Prostate gland (tissue), 2 donors: ENCODE measurements around the gene GNGT2. TPM values are rescaled to one million over a fixed set of nuclear protein-coding genes. Genes with fewer than 3 reads are reported as not detected.

Experiments
- DNase-seq: peaks from one replicate; pipeline ENCODE4 v3.0.0-alpha.2; 2019; ENCODE audit warnings: low spot score
- H3K27ac ChIP-seq, 2 donors: fragments of 200-600 bp; sonication (generic); 2 replicates each; pipeline ENCODE4 v1.5.1; 2017 to 2019
- H3K27me3 ChIP-seq: fragments of 200-600 bp; sonication (generic); replicated peaks from 2 replicates; pipeline ENCODE4 v1.5.1; 2019; ENCODE audit not compliant: insufficient read depth
- H3K36me3 ChIP-seq, 2 donors: fragments of 200-600 bp; sonication (generic); 1 replicate in 1 of 2; 2 replicates in 1 of 2; pipeline versions ENCODE4 v1.5.1 to v1.8.1; 2017 to 2019
- H3K4me1 ChIP-seq: fragments of 200-600 bp; sonication (generic); replicated peaks from 2 replicates; pipeline ENCODE4 v1.5.1; 2019
- H3K4me3 ChIP-seq, 2 donors: fragments of 200-600 bp; sonication (generic); 2 replicates each; pipeline ENCODE4 v1.5.1; 2017 to 2019
- H3K9me3 ChIP-seq: fragments of 200-600 bp; sonication (generic); 2 replicates; pipeline ENCODE4 v1.5.1; 2017
- POLR2A ChIP-seq: fragments of 450-650 bp; IDR thresholded peaks from one replicate; pipeline ENCODE4 v1.6.1; 2016; ENCODE audit warnings: antibody characterized with exemption, mild to moderate bottlenecking
- POLR2AphosphoS5 ChIP-seq: sonication (generic); formaldehyde crosslinking; IDR thresholded peaks from one replicate; pipeline ENCODE4 v1.6.1; 2017; ENCODE audit warnings: antibody characterized with exemption
- WGBS: methylation state at CpG from one replicate; pipeline ENCODE4 v1.1.5; 2018; 5-methylcytosine and 5-hydroxymethylcytosine counted together
- intact Hi-C: fragments of 100-400 bp; cut with DNase I; formaldehyde crosslinking; loops from one replicate; pipeline ENCODE4 v1.14.2; 2022
- total RNA-seq, 2 donors: library from RNA; depleted of rRNA; stranded (reverse); fragments of >200 nt; gene quantifications; one replicate each; pipeline ENCODE4 v1.1.0, GENCODE V29; 2016
- TF ChIP-seq, protein P1 (sequence below), 4 experiments: fragments of 200-600 bp in 2 of 4; fragments of 450-650 bp in 2 of 4; sonication (generic) in 2 of 4; IDR thresholded peaks; 1 replicate in 3 of 4; 2 replicates in 1 of 4; pipeline ENCODE4 v1.5.1; 2016 to 2019; ENCODE audit warnings: antibody characterized with exemption in 4 of 4, mild to moderate bottlenecking in 2 of 4, moderate library complexity in 2 of 4

The GNGT2 gene
- total RNA-seq, 2 donors from 2014 or later, result 3.1 TPM; not detected in 1

DNA sequence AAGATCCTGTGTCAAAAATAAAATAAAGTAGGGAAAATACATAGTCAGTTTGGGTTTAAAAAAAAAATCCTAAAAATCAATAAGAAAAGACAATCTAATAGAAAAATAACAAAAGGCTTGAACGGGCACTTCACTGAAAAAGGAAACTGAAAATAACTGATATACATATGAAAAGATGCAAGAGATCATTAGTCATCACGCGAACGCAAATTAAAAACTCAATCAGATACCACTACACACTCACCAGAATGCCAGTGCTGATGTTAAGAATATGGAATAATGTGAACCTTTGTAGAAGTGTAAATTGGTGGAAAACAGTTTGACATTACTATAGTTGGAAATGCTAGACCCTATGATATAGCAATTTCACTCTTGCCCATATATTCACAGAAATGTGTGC lies 14.6 kb downstream of the GNGT2 start:
- H3K36me3 ChIP-seq, result no peaks in the 10 kb centered on the region
- no peak overlapping the region for H3K4me3 ChIP-seq
- H3K4me1 ChIP-seq, result no peaks in the 10 kb centered on the region
- intact Hi-C loops, result loop anchor here (10.0 kb wide), 2 partner anchors 199 to 1351 kb away; partner anchors contain the start of gene SCRN2
- WGBS, result 77% methylated on average over 4 of the region's 4 CpGs
- H3K27me3 ChIP-seq, result no peaks in the 10 kb centered on the region
- TF ChIP-seq POLR2A (no peak), POLR2AphosphoS5 (no peak)
- TF ChIP-seq, protein P1, sequence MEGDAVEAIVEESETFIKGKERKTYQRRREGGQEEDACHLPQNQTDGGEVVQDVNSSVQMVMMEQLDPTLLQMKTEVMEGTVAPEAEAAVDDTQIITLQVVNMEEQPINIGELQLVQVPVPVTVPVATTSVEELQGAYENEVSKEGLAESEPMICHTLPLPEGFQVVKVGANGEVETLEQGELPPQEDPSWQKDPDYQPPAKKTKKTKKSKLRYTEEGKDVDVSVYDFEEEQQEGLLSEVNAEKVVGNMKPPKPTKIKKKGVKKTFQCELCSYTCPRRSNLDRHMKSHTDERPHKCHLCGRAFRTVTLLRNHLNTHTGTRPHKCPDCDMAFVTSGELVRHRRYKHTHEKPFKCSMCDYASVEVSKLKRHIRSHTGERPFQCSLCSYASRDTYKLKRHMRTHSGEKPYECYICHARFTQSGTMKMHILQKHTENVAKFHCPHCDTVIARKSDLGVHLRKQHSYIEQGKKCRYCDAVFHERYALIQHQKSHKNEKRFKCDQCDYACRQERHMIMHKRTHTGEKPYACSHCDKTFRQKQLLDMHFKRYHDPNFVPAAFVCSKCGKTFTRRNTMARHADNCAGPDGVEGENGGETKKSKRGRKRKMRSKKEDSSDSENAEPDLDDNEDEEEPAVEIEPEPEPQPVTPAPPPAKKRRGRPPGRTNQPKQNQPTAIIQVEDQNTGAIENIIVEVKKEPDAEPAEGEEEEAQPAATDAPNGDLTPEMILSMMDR (IDR thresholded peaks at IDR 0.05), result no peak
- H3K9me3 ChIP-seq, result no peaks in the 10 kb centered on the region
- DNase-seq, result no peak
- no peak overlapping the region for H3K27ac ChIP-seq

DNA sequence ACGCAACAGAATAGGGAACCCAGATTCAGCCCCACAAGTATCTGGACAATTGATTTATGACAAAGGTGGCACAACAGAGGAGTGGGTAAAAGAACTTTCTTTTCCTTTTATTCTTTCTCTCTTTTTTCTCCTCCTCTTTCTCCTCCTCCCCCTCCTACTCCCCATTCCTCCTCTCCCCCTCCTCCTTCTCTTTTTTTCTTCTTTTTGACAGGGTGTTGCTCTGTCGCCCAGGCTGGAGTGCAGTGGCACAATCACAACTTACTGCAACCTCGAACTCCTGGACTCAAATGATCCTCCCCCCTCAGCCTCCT lies 16.1 kb downstream of the GNGT2 start:
- H3K4me1 ChIP-seq, result no peaks in the 10 kb centered on the region
- no peaks in the 10 kb centered on the region for H3K36me3 ChIP-seq
- H3K27ac ChIP-seq, result peak overlapping the region in 1 of 2 donors; percentile 95
- no peaks in the 10 kb centered on the region for H3K9me3 ChIP-seq
- 42% methylated on average over 3 of the region's 3 CpGs for WGBS
- intact Hi-C loops, result loop anchor here (10.0 kb wide), 2 partner anchors 201 to 1349 kb away; partner anchors contain the start of gene SCRN2
- TF ChIP-seq, protein P1 (IDR thresholded peaks at IDR 0.05), result no peak
- TF ChIP-seq POLR2AphosphoS5 (no peak), POLR2A (no peak)
- no peak for DNase-seq
- no peaks in the 10 kb centered on the region for H3K27me3 ChIP-seq
- H3K4me3 ChIP-seq, result no peak overlapping the region

DNA sequence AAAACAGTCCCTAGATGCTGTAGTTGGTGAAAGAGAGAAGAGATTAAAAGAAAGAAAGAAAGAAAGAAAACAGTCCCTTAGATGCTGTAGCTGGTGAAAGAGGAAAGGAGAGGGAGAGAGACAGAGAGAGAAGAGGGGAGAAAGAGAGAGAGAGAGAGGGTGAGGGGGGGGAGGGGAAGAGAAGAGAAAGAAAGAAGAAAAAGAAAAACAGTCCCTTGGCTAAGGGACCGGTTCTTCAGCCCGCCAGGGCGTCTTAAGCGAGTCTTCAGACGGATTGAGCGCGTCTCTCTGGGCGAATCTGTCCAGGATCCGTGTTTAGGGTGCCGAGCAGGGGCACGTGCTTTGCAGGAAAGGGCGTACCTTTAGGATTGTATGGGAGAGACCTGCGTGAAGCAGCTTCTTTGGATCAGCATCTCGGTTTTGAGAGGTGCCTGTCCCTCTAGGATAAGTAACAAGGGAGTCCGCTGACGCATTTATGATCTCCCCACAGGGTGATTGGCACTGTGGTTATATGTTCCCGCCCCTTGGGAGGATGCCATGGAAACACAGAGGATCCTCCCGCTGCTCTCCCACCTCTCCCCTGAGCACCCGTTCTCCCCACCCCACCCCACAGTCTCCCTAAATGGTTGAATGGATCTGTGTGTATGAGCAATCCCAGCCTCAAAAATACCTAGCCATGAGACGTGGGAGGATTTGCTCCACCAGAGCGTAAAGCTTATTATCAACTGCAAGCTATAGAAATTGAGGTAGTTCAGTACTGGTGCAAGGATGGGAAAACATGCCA lies 16.7 kb downstream of the GNGT2 start:
- intact Hi-C loops, result loop anchor here (10.0 kb wide), 2 partner anchors 201 to 1349 kb away; partner anchors contain the start of gene SCRN2
- Histone ChIP-seq H3K9me3 (no peaks in the 10 kb centered on the region), H3K27ac (peak overlapping the region; percentile 95 to 97), H3K27me3 (no peaks in the 10 kb centered on the region), H3K4me1 (no peaks in the 10 kb centered on the region), H3K36me3 (no peaks in the 10 kb centered on the region), H3K4me3 (peak overlapping the region; percentile 68 to 79)
- TF ChIP-seq POLR2AphosphoS5 (peak; percentile 44), POLR2A (peak; percentile 17)
- TF ChIP-seq, protein P1 (IDR thresholded peaks at IDR 0.05), result no peak
- peak; percentile 43 for DNase-seq
- 3% methylated on average over 21 of the region's 21 CpGs for WGBS

DNA sequence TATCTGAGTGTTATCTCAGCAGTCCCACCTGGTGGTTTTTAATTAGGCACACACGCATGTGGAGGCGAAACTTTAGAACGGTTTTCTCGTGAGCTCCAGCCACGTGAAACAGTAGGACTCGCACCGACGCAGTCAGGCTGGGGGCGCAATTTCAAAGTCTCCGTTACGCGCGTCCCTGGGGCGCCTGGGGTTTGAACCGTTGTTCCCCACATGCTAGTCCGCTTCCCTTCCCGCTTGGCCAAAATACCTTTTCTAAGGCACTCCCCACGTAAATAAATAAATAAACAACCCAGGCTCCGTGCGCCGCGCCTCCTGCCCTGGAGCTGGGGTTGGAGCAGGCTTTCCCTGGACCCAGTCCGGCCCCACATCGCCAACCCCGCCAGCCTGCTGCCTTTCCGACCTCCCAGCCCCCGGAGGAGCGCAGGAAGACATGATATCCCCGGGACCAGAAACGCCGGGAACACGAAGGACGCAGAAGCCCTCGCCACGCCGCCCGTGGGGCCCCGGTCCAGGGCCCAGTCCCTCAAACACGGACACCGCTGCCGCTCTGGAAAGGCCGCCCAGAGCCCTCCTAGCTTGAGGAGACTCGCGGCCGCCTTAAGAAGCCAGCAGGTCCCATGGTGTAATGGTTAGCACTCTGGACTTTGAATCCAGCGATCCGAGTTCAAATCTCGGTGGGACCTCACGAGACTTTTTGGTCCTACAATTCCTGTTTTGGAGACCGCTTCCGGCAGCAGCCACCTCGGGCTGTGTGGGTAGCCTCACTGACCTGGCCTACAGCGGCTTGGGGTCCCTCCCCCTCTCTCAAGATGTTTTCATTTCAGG lies 18.2 kb downstream of the GNGT2 start:
- TF ChIP-seq POLR2A (peak; percentile 35), POLR2AphosphoS5 (peak; percentile 59)
- TF ChIP-seq, protein P1 (IDR thresholded peaks at IDR 0.05), result peak in 3 of 4 experiments; percentile 31 to 44 (median 33)
- no peaks in the 10 kb centered on the region for H3K9me3 ChIP-seq
- DNase-seq, result peak; percentile 93
- no peaks in the 10 kb centered on the region for H3K27me3 ChIP-seq
- peak overlapping the region; percentile 68 to 79 for H3K4me3 ChIP-seq
- 0% methylated on average over 39 of the region's 53 CpGs for WGBS
- H3K27ac ChIP-seq, result peak overlapping the region; percentile 95 to 97
- intact Hi-C loops, result loop anchor here (10.0 kb wide), 2 partner anchors 203 to 1347 kb away; partner anchors contain the start of gene SCRN2
- H3K36me3 ChIP-seq, result no peaks in the 10 kb centered on the region
- H3K4me1 ChIP-seq, result no peaks in the 10 kb centered on the region
